PC-9 (cell line): ENCODE measurements around the gene PTCD2. TPM values are rescaled to one million over a fixed set of nuclear protein-coding genes. Genes with fewer than 3 reads are reported as not detected.
"Not testable (repeated sequence)": the region's sequence is repeated elsewhere in the genome, so short reads cannot be mapped to it uniquely, and the experiment has no call there.

Experiments
- BruUV-seq: library from RNA; stranded (reverse); fragments of 400-500 nt; replicated peaks from 2 replicates; lab custom pipeline; 2021; lab: Mats Ljungman, UMichigan
- CTCF ChIA-PET: fragments of 300-600 bp; sonication (Branson Sonifier 250); formaldehyde crosslinking; loops from one replicate; lab custom pipeline; 2022; ENCODE audit warnings: antibody characterized with exemption; lab: Charles Lee
- POLR2A ChIA-PET: fragments of 300-600 bp; sonication (Branson Sonifier 250); formaldehyde crosslinking; loops from one replicate; lab custom pipeline; 2022; ENCODE audit warnings: antibody characterized with exemption; ENCODE audit not compliant: unreplicated experiment; lab: Charles Lee
- DNase-seq, 2 experiments: peaks; one replicate each; pipeline versions ENCODE4 v3.0.0 to v3.0.0-alpha.2; 2015 to 2022; ENCODE audit warnings: mixed read lengths in 1 of 2
- H2AFZ ChIP-seq: fragments of 200-600 bp; sonication (generic); 2 replicates; pipeline ENCODE4 v1.8.1; 2017; ENCODE audit warnings: antibody characterized with exemption
- H3F3A ChIP-seq: fragments of 200-600 bp; sonication (generic); 2 replicates; pipeline ENCODE4 v1.8.1; 2017; ENCODE audit warnings: antibody characterized with exemption, mild to moderate bottlenecking, low read depth; ENCODE audit not compliant: insufficient read depth
- H3K27ac ChIP-seq: fragments of 200-600 bp; sonication (generic); 2 replicates; pipeline ENCODE4 v1.6.1; 2016; ENCODE audit warnings: mixed run types
- H3K27me3 ChIP-seq: fragments of 200-600 bp; sonication (generic); 2 replicates; pipeline ENCODE4 v1.6.1; 2016; ENCODE audit warnings: low read depth, mixed run types; ENCODE audit not compliant: insufficient read depth
- H3K36me3 ChIP-seq: fragments of 200-600 bp; sonication (generic); 2 replicates; pipeline ENCODE4 v1.6.1; 2016; ENCODE audit warnings: low read depth, mixed run types
- H3K4me1 ChIP-seq: fragments of 200-600 bp; sonication (generic); replicated peaks from 2 replicates; pipeline ENCODE4 v1.6.1; 2016; ENCODE audit warnings: mixed run types; ENCODE audit not compliant: insufficient read depth
- H3K4me2 ChIP-seq: fragments of 200-600 bp; sonication (generic); 2 replicates; pipeline ENCODE4 v1.6.1; 2017; ENCODE audit warnings: mixed run types
- H3K4me3 ChIP-seq: fragments of 200-600 bp; sonication (generic); 2 replicates; pipeline ENCODE4 v1.6.1; 2016; ENCODE audit warnings: mixed run types
- H3K79me2 ChIP-seq: fragments of 200-600 bp; sonication (generic); 2 replicates; pipeline ENCODE4 v1.6.1; 2017; ENCODE audit warnings: low read depth, mixed run types
- H3K9me2 ChIP-seq: fragments of 200-600 bp; sonication (generic); 2 replicates; pipeline ENCODE4 v1.8.1; 2017; ENCODE audit warnings: mild to moderate bottlenecking; ENCODE audit not compliant: insufficient read depth
- H3K9me3 ChIP-seq: fragments of 200-600 bp; sonication (generic); 2 replicates; pipeline ENCODE4 v1.8.1; 2016; ENCODE audit warnings: low read depth; ENCODE audit not compliant: insufficient read depth
- H4K20me1 ChIP-seq: fragments of 200-600 bp; sonication (generic); 2 replicates; pipeline ENCODE4 v1.8.1; 2017; ENCODE audit not compliant: insufficient read depth
- CTCF ChIP-seq: fragments of 200-600 bp; sonication (generic); conservative IDR thresholded peaks from 2 replicates; pipeline ENCODE4 v1.6.1; 2017; ENCODE audit warnings: mixed run types, antibody characterized with exemption, mild to moderate bottlenecking, moderate library complexity
- EZH2 ChIP-seq: fragments of 200-600 bp; sonication (generic); IDR thresholded peaks from 2 replicates; pipeline ENCODE4 v1.8.0; 2017; ENCODE audit warnings: antibody characterized with exemption, low read depth
- intact Hi-C: fragments of 100-400 bp; cut with micrococcal nuclease; formaldehyde crosslinking; loops from one replicate; pipeline ENCODE4 v1.10.0; 2022; ENCODE audit not compliant: unreplicated experiment
- total RNA-seq: library from RNA; stranded (reverse); gene quantifications from 2 replicates; pipeline ENCODE4 v1.2.3, GENCODE V29; 2021

PTCD2 gene
- total RNA-seq, 1 experiment from 2014 or later: 15.5 TPM

GRCh38 chr5:72296256-72296655, 23.9 kb upstream of the PTCD2 start:
- Histone ChIP-seq H3K4me3 (no peak overlapping the region), H3K9me2 (no peaks in the 10 kb centered on the region), H3K79me2 (0 out of 2 replicates have a peak, but pooled peaks cover 13% of the 10 kb centered on the region), H3K27ac (no peak overlapping the region), H3K4me1 (no peaks in the 10 kb centered on the region), H4K20me1 (no peaks in the 10 kb centered on the region), H3K9me3 (no peaks in the 10 kb centered on the region), H2AFZ (no peak overlapping the region), H3K4me2 (no peak overlapping the region), H3K27me3 (no peaks in the 10 kb centered on the region), H3K36me3 (0 out of 2 replicates have a peak, but pooled peaks cover 9% of the 10 kb centered on the region), H3F3A (no peaks in the 10 kb centered on the region)
- POLR2A ChIA-PET: no interaction called here
- no TSS peak for BruUV-seq
- CTCF ChIA-PET: no interaction called here
- no peak for DNase-seq
- intact Hi-C loops: no loop called here
- TF ChIP-seq EZH2 (no peak), CTCF (no peak)

GRCh38 chr5:72298136-72298535, 22.0 kb upstream of the PTCD2 start:
- H2AFZ ChIP-seq, H3K9me2 ChIP-seq, H3K27me3 ChIP-seq, H3K27ac ChIP-seq, POLR2A ChIA-PET, H3K36me3 ChIP-seq, H3K4me2 ChIP-seq, H3K9me3 ChIP-seq, CTCF ChIA-PET, H4K20me1 ChIP-seq, H3K4me1 ChIP-seq, H3F3A ChIP-seq, DNase-seq, intact Hi-C loops, H3K4me3 ChIP-seq, BruUV-seq: not testable (repeated sequence)
- peaks cover 25% of the 10 kb centered on the region for H3K79me2 ChIP-seq

GRCh38 chr5:72298711-72299110, 21.5 kb upstream of the PTCD2 start:
- Histone ChIP-seq H4K20me1 (no peaks in the 10 kb centered on the region), H3K27me3 (no peaks in the 10 kb centered on the region), H3K79me2 (peaks cover 29% of the 10 kb centered on the region), H3K9me2 (no peaks in the 10 kb centered on the region), H3K4me2 (no peak overlapping the region), H3F3A (no peaks in the 10 kb centered on the region), H3K27ac (no peak overlapping the region), H3K36me3 (0 out of 2 replicates have a peak, but pooled peaks cover 5% of the 10 kb centered on the region), H2AFZ (no peak overlapping the region), H3K4me3 (no peak overlapping the region), H3K9me3 (no peaks in the 10 kb centered on the region), H3K4me1 (no peaks in the 10 kb centered on the region)
- intact Hi-C loops: no loop called here
- no peak for TF ChIP-seq CTCF
- no peak for TF ChIP-seq EZH2
- ChIA-PET POLR2A (no interaction called here), CTCF (interaction anchor here (0.6 kb wide), 2 partner anchors 249 to 376 kb away, joined by 3 read pairs; no protein-coding TSS in a partner anchor)
- no peak for DNase-seq
- no TSS peak for BruUV-seq
